DMS53 treated with DMSO at 0.1 percent for 48 hours (cell line): ENCODE results near the gene ELP6.

Experiments
- DNase-seq: peaks from one replicate; lab custom pipeline; 2025; ENCODE audit not compliant: unreplicated experiment; lab: John Stamatoyannopoulos, UW

The ELP6 gene

GRCh38 chr3:47513125-47513929, at the start of gene ELP6:
ELP6 (minus strand) TSS chr3:47513712; CDS start chr3:47513590, 122 bp downstream.
- DNase-seq, result peak; percentile 69

- DNase-seq, result no peak
Measured at GRCh38 chr3:47556351-47556750, 42.8 kb upstream of the ELP6 start.

- DNase-seq, result no peak
Measured at GRCh38 chr3:47554335-47554734, 40.8 kb upstream of the ELP6 start.

GRCh38 chr3:47553407-47553806, 39.9 kb upstream of the ELP6 start:
- DNase-seq, result no peak

- no peak for DNase-seq
Measured at GRCh38 chr3:47542471-47543173, 29.1 kb upstream of the ELP6 start.

GRCh38 chr3:47541583-47542108, 28.1 kb upstream of the ELP6 start:
- DNase-seq, result no peak

- no peak for DNase-seq
Measured at GRCh38 chr3:47540281-47540680, 26.8 kb upstream of the ELP6 start.

GRCh38 chr3:47536967-47537366, 23.5 kb upstream of the ELP6 start:
- DNase-seq, result no peak

- no peak for DNase-seq
Measured at GRCh38 chr3:47536221-47536891, 22.8 kb upstream of the ELP6 start.

GRCh38 chr3:47533996-47534454, 20.5 kb upstream of the ELP6 start:
- DNase-seq, result no peak

- no peak for DNase-seq
Measured at GRCh38 chr3:47533481-47533880, 20.0 kb upstream of the ELP6 start.

- DNase-seq, result peak; percentile 0
Measured at GRCh38 chr3:47527952-47528725, 14.6 kb upstream of the ELP6 start.

- no peak for DNase-seq
Measured at GRCh38 chr3:47525617-47526016, 12.1 kb upstream of the ELP6 start.

- DNase-seq, result no peak
Measured at GRCh38 chr3:47523310-47524073, 10.0 kb upstream of the ELP6 start.

- DNase-seq, result no peak
Measured at GRCh38 chr3:47522082-47522987, 8.8 kb upstream of the ELP6 start.

- DNase-seq, result no peak
Measured at GRCh38 chr3:47520756-47521155, 7.2 kb upstream of the ELP6 start.

GRCh38 chr3:47517937-47518336, 4.4 kb upstream of the ELP6 start:
- DNase-seq, result no peak

- no peak for DNase-seq
Measured at GRCh38 chr3:47515864-47516319, 2.4 kb upstream of the ELP6 start.

GRCh38 chr3:47515100-47515499, 1.6 kb upstream of the ELP6 start:
- no peak for DNase-seq
